Body of pancreas (tissue), 4 donors: ENCODE measurements around the gene MGLL. TPM values are rescaled to one million over a fixed set of nuclear protein-coding genes. Genes with fewer than 3 reads are reported as not detected.

Experiments used
- ATAC-seq: fragments of 150-250 bp; one replicate; pipeline ENCODE4 v1.9.1; 2016
- DNase-seq, 4 donors: peaks; one replicate each; pipeline ENCODE4 v3.0.0-alpha.2; 2019
- H3K27ac ChIP-seq, 4 donors: fragments of 200-600 bp; sonication (generic); 1 replicate in 3 of 4; 2 replicates in 1 of 4; pipeline versions ENCODE4 v1.5.1 to v1.6.1; 2016 to 2019; ENCODE audit warnings: mild to moderate bottlenecking in 1 of 4, mixed read lengths in 1 of 4, moderate library complexity in 1 of 4
- H3K27me3 ChIP-seq, 2 donors: fragments of 200-600 bp; sonication (generic); one replicate each; pipeline ENCODE4 v1.6.0; 2016; ENCODE audit warnings: mild to moderate bottlenecking in 1 of 2
- H3K36me3 ChIP-seq, 2 donors: fragments of 200-600 bp; sonication (generic); replicated peaks in 1 of 2; 2 replicates each; pipeline ENCODE4 v1.5.1; 2016; ENCODE audit warnings: low read depth in 2 of 2; ENCODE audit not compliant: insufficient read depth in 1 of 2
- H3K4me1 ChIP-seq: fragments of 200-600 bp; sonication (generic); one replicate; pipeline ENCODE4 v1.6.0; 2016
- H3K4me3 ChIP-seq, 2 donors: fragments of 200-600 bp; sonication (generic); 1 replicate in 1 of 2; 2 replicates in 1 of 2; pipeline ENCODE4 v1.5.1; 2016 to 2019
- H3K9me3 ChIP-seq, 3 donors: fragments of 200-600 bp; sonication (generic); 1 replicate in 2 of 3; 2 replicates in 1 of 3; pipeline ENCODE4 v1.5.1; 2016
- CTCF ChIP-seq, 7 experiments: fragments of 450-650 bp in 4 of 7; fragments of 200-600 bp in 3 of 7; sonication (generic) in 3 of 7; IDR thresholded peaks; one replicate each; pipeline ENCODE4 v1.5.1; 2016 to 2019; ENCODE audit warnings: antibody characterized with exemption in 7 of 7
- POLR2A ChIP-seq, 3 donors: fragments of 450-650 bp; IDR thresholded peaks; one replicate each; pipeline ENCODE4 v1.6.1; 2016; ENCODE audit warnings: antibody characterized with exemption in 3 of 3, mild to moderate bottlenecking in 2 of 3
- WGBS, 2 donors: methylation state at CpG; one replicate each; pipeline ENCODE4 v1.1.5; 2017; 5-methylcytosine and 5-hydroxymethylcytosine counted together
- intact Hi-C: fragments of 100-400 bp; cut with DNase I; formaldehyde crosslinking; loops from one replicate; pipeline ENCODE4 v1.15.1; 2023
- total RNA-seq, 2 donors: library from RNA; depleted of rRNA; stranded (reverse); fragments of >200 nt; gene quantifications; one replicate each; pipeline ENCODE4 v1.1.0, GENCODE V29; 2016

The MGLL gene
- total RNA-seq, 2 donors from 2014 or later = 14.8 to 20.2 TPM

GRCh38 chr3:127811717-127812116 is 10.6 kb downstream of the MGLL start:
- Histone ChIP-seq H3K36me3 (no peaks in the 10 kb centered on the region), H3K4me1 (no peaks in the 10 kb centered on the region), H3K27ac (no peak overlapping the region), H3K9me3 (no peaks in the 10 kb centered on the region), H3K4me3 (no peak overlapping the region), H3K27me3 (no peaks in the 10 kb centered on the region)
- intact Hi-C loops = no loop called here
- DNase-seq (no peak), ATAC-seq (no peak)
- 70 to 82% methylated on average over 3 of the region's 3 CpGs for WGBS, 2 donors
- TF ChIP-seq POLR2A (IDR thresholded peaks at IDR 0.05) = no peak
- TF ChIP-seq CTCF (IDR thresholded peaks at IDR 0.05) = no peak

- 65 to 75% methylated on average over 2 of the region's 2 CpGs for WGBS, 2 donors
- no peaks in the 10 kb centered on the region for H3K27me3 ChIP-seq
- no peak overlapping the region for H3K27ac ChIP-seq
- intact Hi-C loops = no loop called here
- DNase-seq (no peak), ATAC-seq (no peak)
- H3K4me3 ChIP-seq = no peak overlapping the region
- no peaks in the 10 kb centered on the region for H3K4me1 ChIP-seq
- H3K9me3 ChIP-seq = no peaks in the 10 kb centered on the region
- TF ChIP-seq POLR2A (IDR thresholded peaks at IDR 0.05) (no peak), CTCF (IDR thresholded peaks at IDR 0.05) (no peak)
- H3K36me3 ChIP-seq = no peaks in the 10 kb centered on the region
These were observed 12.7 kb downstream of the MGLL start for GRCh38 chr3:127809611-127810010.

GRCh38 chr3:127809211-127809610 is 13.1 kb downstream of the MGLL start:
- WGBS, 2 donors = 44 to 68% methylated on average over 1 of the region's 1 CpG
- Histone ChIP-seq H3K27ac (no peak overlapping the region), H3K36me3 (no peaks in the 10 kb centered on the region), H3K9me3 (no peaks in the 10 kb centered on the region), H3K4me1 (no peaks in the 10 kb centered on the region), H3K27me3 (no peaks in the 10 kb centered on the region), H3K4me3 (no peak overlapping the region)
- ATAC-seq = no peak
- intact Hi-C loops = no loop called here
- no peak for DNase-seq
- TF ChIP-seq CTCF (IDR thresholded peaks at IDR 0.05) = no peak
- no peak for TF ChIP-seq POLR2A (IDR thresholded peaks at IDR 0.05)

GRCh38 chr3:127808197-127808596 is 14.1 kb downstream of the MGLL start:
- H3K36me3 ChIP-seq = no peaks in the 10 kb centered on the region
- intact Hi-C loops = no loop called here

More at GRCh38 chr3:127808197-127808596, 14.1 kb downstream of the MGLL start:
- Histone ChIP-seq H3K4me1 (no peaks in the 10 kb centered on the region), H3K4me3 (no peak overlapping the region), H3K27me3 (no peaks in the 10 kb centered on the region), H3K27ac (no peak overlapping the region), H3K9me3 (no peaks in the 10 kb centered on the region)
- ATAC-seq (no peak), DNase-seq (no peak)
- no peak for TF ChIP-seq POLR2A (IDR thresholded peaks at IDR 0.05)
- TF ChIP-seq CTCF (IDR thresholded peaks at IDR 0.05) = no peak
